Fibroblast of villous mesenchyme (primary cell): ENCODE results near the gene ANXA2. TPM values are rescaled to one million over a fixed set of nuclear protein-coding genes. Genes with fewer than 3 reads are reported as not detected.

Experiments
- DNase-seq: peaks from one replicate; pipeline ENCODE4 v3.0.0-alpha.2; 2010; ENCODE audit warnings: low read depth
- H3K4me3 ChIP-seq: 2 replicates; pipeline ENCODE4 v1.5.1; 2011; ENCODE audit warnings: low read depth, mild to moderate bottlenecking, low read length
- CTCF ChIP-seq: IDR thresholded peaks from 2 replicates; pipeline ENCODE4 v1.5.1; 2012; ENCODE audit warnings: low read depth, mild to moderate bottlenecking, low read length; ENCODE audit not compliant: insufficient read depth
- total RNA-seq: library from RNA; depleted of rRNA; stranded (reverse); fragments of >200 nt; gene quantifications from 2 replicates; pipeline ENCODE4 v1.2.3, GENCODE V29; 2012

ANXA2 gene
- total RNA-seq, 1 donor = 3,211 TPM

GRCh38 chr15:60389261-60390077, 8.3 kb downstream of the ANXA2 start:
- H3K4me3 ChIP-seq = peak overlapping the region; percentile 27
- TF ChIP-seq CTCF = no peak
- DNase-seq = peak; percentile 62

- no peak for DNase-seq
- no peak overlapping the region for H3K4me3 ChIP-seq
- TF ChIP-seq CTCF = no peak
Measured at GRCh38 chr15:60387321-60387720, 10.5 kb downstream of the ANXA2 start.

- TF ChIP-seq CTCF = no peak
- DNase-seq = no peak
- no peak overlapping the region for H3K4me3 ChIP-seq
Measured at GRCh38 chr15:60386615-60387014, 11.2 kb downstream of the ANXA2 start.

- no peak for DNase-seq
- no peak overlapping the region for H3K4me3 ChIP-seq
Measured at GRCh38 chr15:60385620-60386552, 11.9 kb downstream of the ANXA2 start.

GRCh38 chr15:60384526-60385126, 13.2 kb downstream of the ANXA2 start:
- DNase-seq = no peak
- H3K4me3 ChIP-seq = no peak overlapping the region
- no peak for TF ChIP-seq CTCF

More at GRCh38 chr15:60385620-60386552, 11.9 kb downstream of the ANXA2 start:
- no peak for TF ChIP-seq CTCF

GRCh38 chr15:60384053-60384452, 13.7 kb downstream of the ANXA2 start:
- no peak overlapping the region for H3K4me3 ChIP-seq
- TF ChIP-seq CTCF = no peak
- no peak for DNase-seq
